ENCODE data around the gene RELN.
"Not testable (repeated sequence)": the region's sequence is repeated elsewhere in the genome, so short reads cannot be mapped to it uniquely, and the experiment has no call there.

The RELN gene

GRCh38 chr7:103821092-103821491 is 168.4 kb downstream of the RELN start:
- no peak for TF ChIP-seq EZH2phosphoT487 (IDR thresholded peaks at IDR 0.05; ENCODE audit: borderline replicate concordance)
- TF ChIP-seq, protein P1, sequence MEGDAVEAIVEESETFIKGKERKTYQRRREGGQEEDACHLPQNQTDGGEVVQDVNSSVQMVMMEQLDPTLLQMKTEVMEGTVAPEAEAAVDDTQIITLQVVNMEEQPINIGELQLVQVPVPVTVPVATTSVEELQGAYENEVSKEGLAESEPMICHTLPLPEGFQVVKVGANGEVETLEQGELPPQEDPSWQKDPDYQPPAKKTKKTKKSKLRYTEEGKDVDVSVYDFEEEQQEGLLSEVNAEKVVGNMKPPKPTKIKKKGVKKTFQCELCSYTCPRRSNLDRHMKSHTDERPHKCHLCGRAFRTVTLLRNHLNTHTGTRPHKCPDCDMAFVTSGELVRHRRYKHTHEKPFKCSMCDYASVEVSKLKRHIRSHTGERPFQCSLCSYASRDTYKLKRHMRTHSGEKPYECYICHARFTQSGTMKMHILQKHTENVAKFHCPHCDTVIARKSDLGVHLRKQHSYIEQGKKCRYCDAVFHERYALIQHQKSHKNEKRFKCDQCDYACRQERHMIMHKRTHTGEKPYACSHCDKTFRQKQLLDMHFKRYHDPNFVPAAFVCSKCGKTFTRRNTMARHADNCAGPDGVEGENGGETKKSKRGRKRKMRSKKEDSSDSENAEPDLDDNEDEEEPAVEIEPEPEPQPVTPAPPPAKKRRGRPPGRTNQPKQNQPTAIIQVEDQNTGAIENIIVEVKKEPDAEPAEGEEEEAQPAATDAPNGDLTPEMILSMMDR (conservative IDR thresholded peaks at IDR 0.05; ENCODE audit: low read length), result no peak
- Histone ChIP-seq H3K79me2 (ENCODE audit: insufficient read depth, low read length) (no peaks in the 10 kb centered on the region), H3K36me3 (ENCODE audit: insufficient read depth, low read length) (no peaks in the 10 kb centered on the region)

GRCh38 chr7:103815972-103816371 is 173.5 kb downstream of the RELN start:
- H2AFZ ChIP-seq (ENCODE audit: low read length); H3K4me3 ChIP-seq (ENCODE audit: low read length, poor library complexity, severe bottlenecking); H3K4me1 ChIP-seq (ENCODE audit: insufficient read depth, low read length, poor library complexity, severe bottlenecking); H4K20me1 ChIP-seq (ENCODE audit: insufficient read depth, low read length, poor library complexity, severe bottlenecking); H3F3A ChIP-seq (ENCODE audit: low read depth); H3K79me2 ChIP-seq (ENCODE audit: insufficient read depth, low read length); H3K9me3 ChIP-seq (ENCODE audit: insufficient read depth, low read depth, low read length); H3K4me2 ChIP-seq (ENCODE audit: low read depth, low read length, poor library complexity, severe bottlenecking); H3K9me2 ChIP-seq (replicated peaks; ENCODE audit: low read depth, low read length); H3K36me3 ChIP-seq (ENCODE audit: insufficient read depth, low read length); H3K27me3 ChIP-seq (ENCODE audit: insufficient read depth, low read length, poor library complexity, severe bottlenecking); H3K9ac ChIP-seq (ENCODE audit: low read depth, low read length, poor library complexity, severe bottlenecking): not testable (repeated sequence)

More at GRCh38 chr7:103821092-103821491, 168.4 kb downstream of the RELN start:
- Histone ChIP-seq H3K9ac (ENCODE audit: low read depth, low read length, poor library complexity, severe bottlenecking) (no peak overlapping the region), H3K9me3 (ENCODE audit: insufficient read depth, low read depth, low read length) (no peaks in the 10 kb centered on the region), H3K4me1 (ENCODE audit: insufficient read depth, low read length, poor library complexity, severe bottlenecking) (no peaks in the 10 kb centered on the region), H3F3A (ENCODE audit: low read depth) (no peaks in the 10 kb centered on the region), H3K4me3 (ENCODE audit: low read length, poor library complexity, severe bottlenecking) (no peak overlapping the region), H4K20me1 (ENCODE audit: insufficient read depth, low read length, poor library complexity, severe bottlenecking) (no peaks in the 10 kb centered on the region), H3K27me3 (ENCODE audit: insufficient read depth, low read length, poor library complexity, severe bottlenecking) (no peaks in the 10 kb centered on the region), H3K4me2 (ENCODE audit: low read depth, low read length, poor library complexity, severe bottlenecking) (no peak overlapping the region), H3K9me2 (replicated peaks; ENCODE audit: low read depth, low read length) (no peaks in the 10 kb centered on the region), H2AFZ (ENCODE audit: low read length) (no peak overlapping the region)

GRCh38 chr7:103813970-103814369 is 175.5 kb downstream of the RELN start:
- Histone ChIP-seq H3K9me3 (ENCODE audit: insufficient read depth, low read depth, low read length) (no peaks in the 10 kb centered on the region), H3K27me3 (ENCODE audit: insufficient read depth, low read length, poor library complexity, severe bottlenecking) (no peaks in the 10 kb centered on the region), H3K4me3 (ENCODE audit: low read length, poor library complexity, severe bottlenecking) (no peak overlapping the region), H3K9ac (ENCODE audit: low read depth, low read length, poor library complexity, severe bottlenecking) (no peak overlapping the region), H2AFZ (ENCODE audit: low read length) (no peak overlapping the region), H3K4me2 (ENCODE audit: low read depth, low read length, poor library complexity, severe bottlenecking) (no peak overlapping the region), H3K36me3 (ENCODE audit: insufficient read depth, low read length) (no peaks in the 10 kb centered on the region), H3K4me1 (ENCODE audit: insufficient read depth, low read length, poor library complexity, severe bottlenecking) (no peaks in the 10 kb centered on the region), H3F3A (ENCODE audit: low read depth) (no peaks in the 10 kb centered on the region), H3K9me2 (replicated peaks; ENCODE audit: low read depth, low read length) (no peaks in the 10 kb centered on the region), H4K20me1 (ENCODE audit: insufficient read depth, low read length, poor library complexity, severe bottlenecking) (no peaks in the 10 kb centered on the region), H3K79me2 (ENCODE audit: insufficient read depth, low read length) (no peaks in the 10 kb centered on the region)
- no peak for TF ChIP-seq EZH2phosphoT487 (IDR thresholded peaks at IDR 0.05; ENCODE audit: borderline replicate concordance)
- TF ChIP-seq, protein P1 (conservative IDR thresholded peaks at IDR 0.05; ENCODE audit: low read length), result no peak

DNA sequence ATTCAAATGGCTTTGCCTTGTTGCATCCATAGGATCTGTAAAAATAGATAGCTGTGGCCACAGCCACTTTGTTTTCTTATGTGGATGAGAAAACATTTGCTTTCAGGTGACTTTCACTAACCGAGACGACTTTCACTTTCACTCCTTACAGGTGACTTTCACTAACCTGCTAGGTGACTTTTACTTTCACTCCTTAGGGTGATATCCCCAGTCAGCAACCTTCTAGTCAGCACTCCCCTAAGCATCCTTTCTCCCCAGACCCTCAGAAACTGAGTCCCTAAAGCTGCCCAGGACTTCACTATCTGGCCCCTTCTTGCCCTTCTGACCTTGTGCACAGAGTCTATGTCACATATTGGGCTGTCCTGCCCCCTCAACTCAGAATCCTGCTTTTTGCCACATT is 177.5 kb downstream of the RELN start:
- H3K27me3 ChIP-seq (ENCODE audit: insufficient read depth, low read length, poor library complexity, severe bottlenecking), result no peaks in the 10 kb centered on the region
- no peaks in the 10 kb centered on the region for H3K36me3 ChIP-seq (ENCODE audit: insufficient read depth, low read length)
- H3F3A ChIP-seq (ENCODE audit: low read depth), result no peaks in the 10 kb centered on the region
- H3K79me2 ChIP-seq (ENCODE audit: insufficient read depth, low read length), result no peaks in the 10 kb centered on the region
- no peak overlapping the region for H3K9ac ChIP-seq (ENCODE audit: low read depth, low read length, poor library complexity, severe bottlenecking)
- no peak for TF ChIP-seq EZH2phosphoT487 (IDR thresholded peaks at IDR 0.05; ENCODE audit: borderline replicate concordance)
- TF ChIP-seq, protein P1 (conservative IDR thresholded peaks at IDR 0.05; ENCODE audit: low read length), result no peak
- H2AFZ ChIP-seq (ENCODE audit: low read length), result no peak overlapping the region
- H3K4me1 ChIP-seq (ENCODE audit: insufficient read depth, low read length, poor library complexity, severe bottlenecking), result no peaks in the 10 kb centered on the region
- H3K9me3 ChIP-seq (ENCODE audit: insufficient read depth, low read depth, low read length), result no peaks in the 10 kb centered on the region
- no peaks in the 10 kb centered on the region for H3K9me2 ChIP-seq (replicated peaks; ENCODE audit: low read depth, low read length)
- H3K4me2 ChIP-seq (ENCODE audit: low read depth, low read length, poor library complexity, severe bottlenecking), result no peak overlapping the region
- H4K20me1 ChIP-seq (ENCODE audit: insufficient read depth, low read length, poor library complexity, severe bottlenecking), result no peaks in the 10 kb centered on the region
- no peak overlapping the region for H3K4me3 ChIP-seq (ENCODE audit: low read length, poor library complexity, severe bottlenecking)
